Esophagus (tissue), 2 donors: ENCODE measurements around the gene CD2AP. TPM values are rescaled to one million over a fixed set of nuclear protein-coding genes. Genes with fewer than 3 reads are reported as not detected.

Experiments
- H3K27ac ChIP-seq, 2 donors: one replicate each; pipeline ENCODE4 v1.5.1; 2013; ENCODE audit warnings: low read depth in 2 of 2, mild to moderate bottlenecking in 2 of 2, inconsistent platforms in 1 of 2, low read length in 1 of 2, moderate library complexity in 1 of 2
- H3K27me3 ChIP-seq, 2 donors: one replicate each; pipeline ENCODE4 v1.6.1; 2013; ENCODE audit warnings: low read length in 2 of 2, control low read depth in 1 of 2, mild to moderate bottlenecking in 1 of 2; ENCODE audit not compliant: insufficient read depth in 2 of 2, control insufficient read depth in 1 of 2
- H3K36me3 ChIP-seq, 2 donors: one replicate each; pipeline ENCODE4 v1.6.1; 2013; ENCODE audit warnings: low read length in 1 of 2; ENCODE audit not compliant: control insufficient read depth in 2 of 2, insufficient read depth in 2 of 2
- H3K4me1 ChIP-seq, 2 donors: one replicate each; pipeline ENCODE4 v1.6.1; 2013; ENCODE audit warnings: low read length in 1 of 2; ENCODE audit not compliant: control insufficient read depth in 2 of 2, insufficient read depth in 2 of 2
- H3K4me3 ChIP-seq, 2 donors: one replicate each; pipeline ENCODE4 v1.5.1; 2013; ENCODE audit warnings: low read length in 2 of 2, mild to moderate bottlenecking in 2 of 2, low read depth in 1 of 2, moderate library complexity in 1 of 2
- H3K9me3 ChIP-seq, 2 donors: one replicate each; pipeline ENCODE4 v1.6.1; 2013; ENCODE audit warnings: mild to moderate bottlenecking in 2 of 2, low read depth in 1 of 2, low read length in 1 of 2, moderate library complexity in 1 of 2; ENCODE audit not compliant: control insufficient read depth in 2 of 2, insufficient read depth in 1 of 2
- whole genome bisulfite sequencing, 2 donors: extraction: QIAGEN DNeasy Blood & Tissue Kit; methylation state at CpG; one replicate each; pipeline ENCODE4 v1.1.7; 2013; 5-methylcytosine and 5-hydroxymethylcytosine counted together
- polyA plus RNA-seq, 2 donors: library from polyadenylated mRNA; stranded (reverse); fragments of 200-250 nt; gene quantifications; one replicate each; pipeline ENCODE4 v1.2.3, GENCODE V29; 2013
- donor health status: healthy with polysubstance abuse.
- donor health status: Bipolar disorder and iron deficiency.

CD2AP gene
- polyA plus RNA-seq, 2 donors: 12.9 to 14.8 TPM

DNA sequence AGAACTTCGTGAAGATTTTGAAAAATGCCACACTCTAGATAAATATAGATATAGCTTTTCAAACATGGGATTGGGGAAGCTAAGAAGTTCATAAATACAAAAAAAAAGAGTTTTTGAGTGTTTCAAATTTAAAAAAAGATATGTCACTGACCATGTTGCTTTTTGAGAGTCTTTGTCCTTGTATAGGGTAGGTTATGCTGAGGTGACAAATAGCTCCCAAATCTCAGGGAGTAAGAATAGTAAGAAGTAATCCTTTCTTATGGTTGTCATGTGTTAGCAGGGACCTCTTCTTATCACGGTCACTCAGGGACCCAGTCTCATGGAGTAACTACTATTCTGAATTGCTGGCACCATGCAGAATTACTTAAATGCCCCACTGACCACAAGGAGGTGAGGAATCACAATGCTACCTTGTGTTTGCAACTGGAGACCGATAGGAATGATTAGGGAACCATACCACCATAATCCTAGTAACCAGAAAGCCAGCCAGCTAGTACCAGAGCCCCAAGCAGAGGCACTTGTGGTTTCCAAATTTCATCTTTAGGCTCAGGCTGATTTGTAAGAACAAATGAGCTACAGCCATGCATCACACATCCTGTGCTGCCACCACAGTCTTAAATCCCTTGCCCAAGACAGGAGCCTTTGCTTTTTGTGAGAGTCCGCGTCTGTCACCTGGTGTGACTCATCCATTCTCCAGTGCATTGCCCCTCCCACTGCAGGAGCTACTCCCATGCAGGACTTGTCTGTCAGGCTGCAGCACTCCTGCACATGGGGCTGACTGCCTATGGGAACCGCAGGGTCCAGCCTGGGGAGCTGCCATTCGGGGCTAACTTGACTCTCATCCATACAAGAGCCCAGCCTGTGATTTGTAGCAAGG is 178.4 kb downstream of the CD2AP start:
- H3K27me3 ChIP-seq: no peaks in the 10 kb centered on the region
- H3K27ac ChIP-seq: peak overlapping the region; percentile 40 to 65
- H3K36me3 ChIP-seq: no peaks in the 10 kb centered on the region
- H3K4me1 ChIP-seq: no peaks in the 10 kb centered on the region
- WGBS, 2 donors: 50 to 59% methylated on average over 7 of the region's 7 CpGs
- no peaks in the 10 kb centered on the region for H3K9me3 ChIP-seq
- peak overlapping the region in 1 of 2 donors; percentile 20 for H3K4me3 ChIP-seq

- Histone ChIP-seq H3K4me3 (no peak overlapping the region), H3K27me3 (no peaks in the 10 kb centered on the region), H3K27ac (no peak overlapping the region), H3K9me3 (no peaks in the 10 kb centered on the region), H3K36me3 (no peaks in the 10 kb centered on the region), H3K4me1 (no peaks in the 10 kb centered on the region)
- WGBS, 2 donors: 82 to 89% methylated on average over 5 of the region's 5 CpGs
Measured at GRCh38 chr6:47661960-47662359, 184.4 kb downstream of the CD2AP start.

GRCh38 chr6:47663462-47664216 is 186.1 kb downstream of the CD2AP start:
- 64 to 75% methylated on average over 12 to 13 of the region's 13 CpGs for WGBS, 2 donors
- no peaks in the 10 kb centered on the region for H3K36me3 ChIP-seq
- no peak overlapping the region for H3K27ac ChIP-seq
- H3K9me3 ChIP-seq: no peaks in the 10 kb centered on the region
- no peaks in the 10 kb centered on the region for H3K27me3 ChIP-seq
- H3K4me3 ChIP-seq: no peak overlapping the region
- H3K4me1 ChIP-seq: no peaks in the 10 kb centered on the region

DNA sequence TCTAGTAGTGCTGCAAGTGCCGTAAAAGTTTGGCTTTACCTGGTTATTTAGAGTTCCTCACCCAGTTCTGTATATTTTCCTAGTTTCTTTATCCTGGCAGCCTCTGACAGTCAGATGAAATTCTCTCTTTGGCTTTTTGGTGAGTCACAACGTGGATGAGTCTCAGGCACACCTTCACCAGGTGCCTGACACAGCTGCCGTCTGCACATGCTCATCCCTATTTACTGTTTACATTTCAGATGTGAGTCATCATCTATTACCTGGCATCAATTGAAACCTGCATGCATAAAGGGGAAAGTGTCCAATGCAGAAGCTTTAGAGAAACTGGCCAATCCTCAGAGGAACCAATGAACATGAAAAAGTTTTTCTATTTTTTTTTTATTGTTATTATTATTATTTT is 187.5 kb downstream of the CD2AP start:
- H3K9me3 ChIP-seq: no peaks in the 10 kb centered on the region
- 39 to 45% methylated on average over 3 of the region's 3 CpGs for WGBS, 2 donors
- H3K36me3 ChIP-seq: no peaks in the 10 kb centered on the region
- H3K4me1 ChIP-seq: no peaks in the 10 kb centered on the region
- no peaks in the 10 kb centered on the region for H3K27me3 ChIP-seq
- H3K27ac ChIP-seq: no peak overlapping the region
- no peak overlapping the region for H3K4me3 ChIP-seq

GRCh38 chr6:47669684-47670513 is 192.3 kb downstream of the CD2AP start:
- Histone ChIP-seq H3K4me1 (no peaks in the 10 kb centered on the region), H3K9me3 (no peaks in the 10 kb centered on the region), H3K27me3 (no peaks in the 10 kb centered on the region), H3K4me3 (no peak overlapping the region), H3K36me3 (no peaks in the 10 kb centered on the region), H3K27ac (no peak overlapping the region)
- 19 to 32% methylated on average over 6 of the region's 6 CpGs for WGBS, 2 donors

DNA sequence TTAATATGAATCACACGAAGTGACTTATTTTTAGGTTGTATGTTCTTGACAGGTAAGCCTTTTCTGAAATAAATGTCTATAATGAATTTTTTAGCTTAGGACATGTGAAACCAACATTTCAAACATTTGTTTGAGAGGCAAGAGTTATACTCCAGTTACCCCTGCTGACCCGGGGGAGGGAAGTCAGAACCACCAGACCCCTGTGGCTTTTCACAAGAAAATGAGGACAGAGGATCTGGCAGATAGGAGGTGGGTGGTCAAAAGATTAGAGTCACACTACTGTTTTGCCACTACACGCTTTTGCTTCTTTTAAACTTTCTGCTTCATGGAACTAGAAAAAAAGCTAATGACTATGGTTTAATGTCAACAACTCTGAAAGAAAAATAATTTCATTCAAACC is 193.3 kb downstream of the CD2AP start:
- H3K4me1 ChIP-seq: no peaks in the 10 kb centered on the region
- no peaks in the 10 kb centered on the region for H3K9me3 ChIP-seq
- 54 to 67% methylated on average over 3 of the region's 3 CpGs for WGBS, 2 donors
- H3K36me3 ChIP-seq: no peaks in the 10 kb centered on the region
- no peak overlapping the region for H3K27ac ChIP-seq
- no peaks in the 10 kb centered on the region for H3K27me3 ChIP-seq
- H3K4me3 ChIP-seq: no peak overlapping the region

DNA sequence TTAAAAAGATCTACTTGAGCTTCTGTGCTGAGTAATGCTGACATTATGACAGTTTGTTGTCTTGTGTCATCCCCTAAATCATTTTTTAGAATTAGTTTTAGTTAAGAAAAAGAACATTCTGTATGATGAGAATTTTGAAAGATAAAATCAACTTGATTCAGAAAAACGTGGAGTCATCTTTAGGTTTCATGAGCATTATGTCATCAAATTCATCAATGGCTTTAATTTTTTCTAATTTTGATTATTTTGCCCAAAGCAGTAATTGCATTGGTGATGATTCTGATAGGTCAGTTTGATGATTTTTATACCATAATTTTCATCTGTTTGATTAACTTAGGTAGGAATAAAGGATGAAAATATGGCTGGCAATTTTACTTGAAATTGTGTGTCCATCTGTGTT is 194.2 kb downstream of the CD2AP start:
- Histone ChIP-seq H3K4me3 (no peak overlapping the region), H3K9me3 (no peaks in the 10 kb centered on the region), H3K36me3 (no peaks in the 10 kb centered on the region), H3K27me3 (no peaks in the 10 kb centered on the region), H3K27ac (no peak overlapping the region), H3K4me1 (no peaks in the 10 kb centered on the region)
- WGBS, 2 donors: 67 to 76% methylated on average over 1 of the region's 1 CpG

DNA sequence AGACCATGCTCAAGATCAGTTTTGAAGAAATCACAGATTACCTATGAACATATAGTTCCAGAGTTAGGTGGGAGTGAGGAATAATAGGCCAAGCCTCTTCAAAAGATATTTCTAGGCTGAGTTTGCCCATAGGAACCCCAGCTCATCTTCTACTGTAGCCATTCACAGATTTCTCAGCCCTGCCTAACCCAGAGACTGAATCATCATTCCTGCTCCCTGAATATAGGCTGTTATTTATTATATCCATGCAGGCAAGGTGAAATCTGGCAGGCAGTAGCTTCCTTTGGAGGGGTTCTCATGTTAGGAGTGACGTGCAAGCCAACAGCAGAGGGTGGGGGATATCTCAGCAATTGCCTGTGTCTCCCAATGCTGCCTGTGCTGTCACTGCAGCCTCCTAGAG is 195.2 kb downstream of the CD2AP start:
- WGBS, 2 donors: 83 to 88% methylated on average over 1 of the region's 1 CpG
- Histone ChIP-seq H3K4me1 (no peaks in the 10 kb centered on the region), H3K36me3 (no peaks in the 10 kb centered on the region), H3K27ac (no peak overlapping the region), H3K27me3 (no peaks in the 10 kb centered on the region), H3K4me3 (no peak overlapping the region), H3K9me3 (no peaks in the 10 kb centered on the region)

GRCh38 chr6:47674673-47675072 is 197.1 kb downstream of the CD2AP start:
- 73 to 79% methylated on average over 3 of the region's 3 CpGs for WGBS, 2 donors
- Histone ChIP-seq H3K36me3 (no peaks in the 10 kb centered on the region), H3K27me3 (no peaks in the 10 kb centered on the region), H3K4me1 (no peaks in the 10 kb centered on the region), H3K9me3 (no peaks in the 10 kb centered on the region), H3K4me3 (no peak overlapping the region), H3K27ac (no peak overlapping the region)
